ENCODE results near the gene GPR25. TPM values are rescaled to one million over a fixed set of nuclear protein-coding genes. Genes with fewer than 3 reads are reported as not detected.

GPR25 gene
- total RNA-seq, 1 experiment from 2014 or later: not detected

GRCh38 chr1:200862713-200863415, 9.9 kb upstream of the GPR25 start:
- ChIA-PET POLR2A (no interaction called here), RAD21 (ENCODE audit: low non-redundant PET in 1 of 2, low total read pairs in 2 of 2, uncharacterized antibody in 2 of 2, unreplicated experiment in 2 of 2) (no interaction called here), CTCF (no interaction called here)
- H3K4me3 ChIP-seq (replicated peaks in 1 of 2; ENCODE audit: low read depth in 1 of 2, low read length in 2 of 2): no peak overlapping the region
- DNase-seq (ENCODE audit: low read depth, low spot score) (no peak), ATAC-seq (no peak)
- no peak overlapping the region for H3K27ac ChIP-seq (ENCODE audit: low read depth, low read length)
- H3K27me3 ChIP-seq (ENCODE audit: insufficient read depth, low read length): no peaks in the 10 kb centered on the region
- H2AFZ ChIP-seq (ENCODE audit: low read depth, low read length, poor library complexity, severe bottlenecking): no peak overlapping the region
- peaks cover 0 to 7% of the 10 kb centered on the region in 2 experiments; a peak in 1 of 4 replicates for H3K36me3 ChIP-seq (ENCODE audit: control insufficient read depth in 1 of 2, insufficient read depth in 2 of 2, low read length in 2 of 2)
- no peak overlapping the region for H3K4me2 ChIP-seq (ENCODE audit: low read length)
- no peaks in the 10 kb centered on the region for H3K4me1 ChIP-seq (ENCODE audit: control insufficient read depth in 1 of 2, insufficient read depth in 2 of 2, low read length in 2 of 2)
- H3K9me2 ChIP-seq (ENCODE audit: insufficient read depth): no peaks in the 10 kb centered on the region
- H3K9me3 ChIP-seq (ENCODE audit: control insufficient read depth in 1 of 2, insufficient read depth in 1 of 2, low read depth in 1 of 2, low read length in 2 of 2): no peaks in the 10 kb centered on the region
- TF ChIP-seq ELF1 (IDR thresholded peaks at IDR 0.05; ENCODE audit: borderline replicate concordance, low read depth): no peak
- no peak for TF ChIP-seq POLR2A (IDR thresholded peaks at IDR 0.05; ENCODE audit: borderline replicate concordance, extremely low read depth, insufficient read depth, insufficient read length)
- no peak for TF ChIP-seq CEBPB (IDR thresholded peaks at IDR 0.05; ENCODE audit: low read depth)
- TF ChIP-seq ZFX (IDR thresholded peaks at IDR 0.05): no peak
- TF ChIP-seq FOSL1 (IDR thresholded peaks at IDR 0.05; ENCODE audit: low read depth): no peak
- TF ChIP-seq, protein P1, sequence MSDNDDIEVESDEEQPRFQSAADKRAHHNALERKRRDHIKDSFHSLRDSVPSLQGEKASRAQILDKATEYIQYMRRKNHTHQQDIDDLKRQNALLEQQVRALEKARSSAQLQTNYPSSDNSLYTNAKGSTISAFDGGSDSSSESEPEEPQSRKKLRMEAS (IDR thresholded peaks at IDR 0.05): no peak
- no peak for TF ChIP-seq SP1 (IDR thresholded peaks at IDR 0.05; ENCODE audit: low read depth)
- no peak for TF ChIP-seq TCF7L2 (IDR thresholded peaks at IDR 0.05; ENCODE audit: borderline replicate concordance, extremely low read depth, insufficient read depth, insufficient read length)
- no peak for TF ChIP-seq CTCF (IDR thresholded peaks at IDR 0.05 in 2 of 3, conservative IDR thresholded peaks at IDR 0.05 in 1 of 3; ENCODE audit: borderline replicate concordance in 1 of 3, insufficient read depth in 1 of 3, low read depth in 2 of 3, low read length in 2 of 3)
- H4K20me1 ChIP-seq (ENCODE audit: insufficient read depth): no peaks in the 10 kb centered on the region
- intact Hi-C loops (cut with micrococcal nuclease): no loop called here
- no TSS peak for BruUV-seq (replicated peaks)
- no peaks in the 10 kb centered on the region for H3K79me2 ChIP-seq (ENCODE audit: insufficient read depth, low read length)
- H3K9ac ChIP-seq (ENCODE audit: low read length): no peak overlapping the region

Data from HCT116 (cell line).